22Rv1 (cell line): Measurements from ENCODE around the gene BBX.

Experiments
- H3K27ac ChIP-seq: fragments of 450-650 bp; 2 replicates; pipeline ENCODE4 v1.5.1; 2017
- CTCF ChIP-seq: fragments of 450-650 bp; IDR thresholded peaks from 2 replicates; pipeline ENCODE4 v1.5.1; 2017; ENCODE audit warnings: mild to moderate bottlenecking
- ZFX ChIP-seq: fragments of 450-650 bp; IDR thresholded peaks from 2 replicates; pipeline ENCODE4 v1.6.1; 2017; ENCODE audit warnings: antibody characterized with exemption, borderline replicate concordance

The BBX gene

DNA sequence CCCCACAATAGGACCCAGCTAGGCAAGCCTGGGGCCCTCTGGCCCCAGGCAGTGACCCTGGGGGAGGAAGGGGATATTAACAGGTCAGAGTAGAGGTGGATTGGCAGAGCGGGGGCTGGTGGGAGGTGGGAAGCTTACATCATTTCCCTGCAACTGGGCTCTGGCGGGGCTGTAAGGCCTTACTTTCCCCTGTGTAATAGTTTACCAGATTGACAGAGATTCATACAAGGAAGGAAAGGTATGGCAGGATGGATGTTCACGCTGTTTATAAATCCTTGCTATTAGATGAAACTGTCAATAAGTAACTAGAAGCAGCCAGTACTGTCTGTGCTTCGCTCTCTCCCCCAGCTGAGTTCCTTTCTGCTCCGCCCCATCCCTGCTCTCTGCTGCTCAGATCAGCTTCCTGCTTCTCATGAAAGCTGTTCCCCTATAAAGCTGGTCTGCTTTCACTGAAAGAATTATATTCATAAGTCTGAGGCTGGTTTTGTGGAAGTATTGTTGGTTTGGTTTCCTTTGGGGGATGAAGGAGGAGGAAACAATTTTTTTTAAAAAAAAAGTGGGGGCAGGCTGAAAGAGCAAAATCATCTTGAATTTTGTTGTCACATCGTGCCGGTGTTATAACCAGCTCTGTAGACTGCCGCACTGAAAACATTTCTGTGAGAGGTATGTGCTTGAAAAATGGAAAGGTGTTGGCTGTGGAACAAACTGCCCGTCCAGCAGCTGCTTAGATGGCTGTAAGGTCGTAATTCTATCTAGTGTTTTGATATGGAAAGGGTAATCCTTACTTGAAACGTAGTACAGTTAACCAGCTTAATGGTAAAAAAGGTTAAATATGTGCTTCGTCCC is 76.4 kb downstream of the BBX start:
- H3K27ac ChIP-seq, result peak overlapping the region; percentile 12; the same call in 1 of the 2 replicates
- TF ChIP-seq CTCF, result no peak
- TF ChIP-seq ZFX, result no peak

GRCh38 chr3:107599772-107600145 is 77.0 kb downstream of the BBX start:
- H3K27ac ChIP-seq, result no peak overlapping the region
- no peak for TF ChIP-seq CTCF
- TF ChIP-seq ZFX, result no peak

GRCh38 chr3:107600780-107601179 is 78.0 kb downstream of the BBX start:
- no peak overlapping the region for H3K27ac ChIP-seq
- TF ChIP-seq ZFX (no peak), CTCF (no peak)

DNA sequence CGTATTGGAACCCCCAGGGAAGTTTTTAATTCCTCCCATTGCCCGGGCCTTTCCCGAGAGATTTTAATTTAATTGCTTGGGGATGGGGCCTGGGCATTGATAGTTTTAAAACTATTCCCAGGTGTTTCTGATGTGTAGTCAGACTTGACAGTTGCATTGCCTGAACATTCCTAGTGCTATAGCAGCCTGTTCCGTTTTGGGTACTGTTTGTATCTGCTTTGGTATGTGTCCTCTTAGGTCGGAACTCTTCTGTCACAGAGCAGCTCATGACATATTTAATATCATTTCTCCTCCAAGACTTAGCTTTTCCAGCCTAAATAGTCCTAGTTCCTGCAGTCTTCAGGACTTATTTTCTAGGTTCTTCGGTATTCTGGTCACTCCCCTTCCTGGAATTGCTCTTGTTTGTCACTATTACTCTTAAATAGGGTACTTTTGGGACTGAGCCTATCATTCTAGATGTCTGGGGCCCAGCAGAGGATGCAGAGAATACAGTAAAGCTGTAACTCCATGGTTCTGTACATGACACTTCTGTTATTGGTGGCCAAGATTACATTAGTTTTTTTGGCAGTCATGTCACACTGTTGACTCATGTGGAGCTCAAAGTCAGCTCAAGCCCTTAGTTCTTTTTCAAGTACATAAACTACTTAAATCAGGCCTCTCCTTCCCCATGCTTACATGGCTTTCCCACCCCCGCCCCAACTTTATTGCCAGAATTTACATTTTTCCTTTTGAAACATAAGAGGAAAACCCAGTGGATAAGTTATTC is 81.5 kb downstream of the BBX start:
- TF ChIP-seq ZFX (no peak), CTCF (no peak)
- H3K27ac ChIP-seq, result no peak overlapping the region

DNA sequence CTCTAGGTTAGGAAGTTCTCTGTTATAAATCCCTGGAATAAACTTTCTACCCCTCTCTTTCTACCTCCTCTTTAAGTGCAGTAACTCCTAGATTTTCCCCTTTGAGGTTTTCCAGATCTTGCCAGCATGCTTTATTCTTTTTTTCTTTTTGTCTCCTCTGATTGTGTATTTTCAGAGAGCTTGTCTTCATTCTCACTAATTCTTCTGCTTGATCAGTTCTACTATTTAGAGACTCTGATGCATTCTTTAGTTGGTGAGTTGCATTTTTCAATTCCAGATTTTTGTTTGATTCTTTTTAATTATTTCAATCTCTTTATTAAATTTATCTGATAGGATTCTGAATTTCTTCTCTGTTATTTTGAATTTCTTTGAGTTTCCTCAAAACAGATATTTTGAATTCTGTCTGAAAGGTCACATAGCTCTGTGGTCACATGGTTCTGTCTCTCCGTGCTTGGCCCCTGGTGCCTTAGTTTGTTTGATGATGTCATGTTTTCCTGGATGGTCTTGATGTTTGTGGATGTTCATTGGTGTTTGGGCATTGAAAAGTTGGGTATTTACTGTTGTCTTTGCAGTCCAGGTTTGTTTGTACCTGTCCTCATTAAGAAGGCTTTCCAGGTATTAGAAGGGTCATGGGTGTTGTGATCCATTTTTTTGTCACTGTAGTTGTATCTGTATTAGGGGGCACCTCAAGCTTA is 89.2 kb downstream of the BBX start:
- no peak overlapping the region for H3K27ac ChIP-seq
- TF ChIP-seq ZFX (no peak), CTCF (no peak)

DNA sequence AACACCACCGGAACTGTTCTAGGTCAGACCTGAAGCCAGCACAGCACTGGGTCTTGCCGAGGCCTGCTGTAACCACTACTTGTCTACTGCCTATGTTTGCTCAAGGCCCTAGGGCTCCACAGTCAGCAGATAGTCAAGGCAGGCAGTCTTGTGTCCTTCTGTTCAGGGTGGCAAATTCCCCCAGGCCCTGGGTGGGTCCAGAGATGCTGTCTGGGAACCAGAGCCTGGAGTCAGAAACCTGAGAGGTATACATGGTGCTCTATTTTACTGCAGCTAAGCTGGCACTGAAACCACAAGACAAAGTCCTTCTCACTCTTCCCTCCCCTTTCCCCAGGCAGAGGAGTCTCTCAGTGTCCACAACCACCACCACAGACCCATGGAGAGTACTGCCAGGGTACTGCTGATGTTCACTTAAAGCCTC is 89.9 kb downstream of the BBX start:
- H3K27ac ChIP-seq, result no peak overlapping the region
- no peak for TF ChIP-seq CTCF
- no peak for TF ChIP-seq ZFX
